Retinal pigment epithelial cell (primary cell): Measurements from ENCODE around the gene PCDH9.

Source experiments
- DNase-seq: peaks from one replicate; pipeline ENCODE4 v3.0.0-alpha.2; 2010; ENCODE audit warnings: low read depth
- H3K4me3 ChIP-seq: 2 replicates; pipeline ENCODE4 v1.5.1; 2011; ENCODE audit warnings: mild to moderate bottlenecking, low read length, control low read depth, moderate library complexity
- TF ChIP-seq, protein P1 (sequence below): conservative IDR thresholded peaks from 2 replicates; pipeline ENCODE4 v1.5.1; 2011; ENCODE audit warnings: low read depth, low read length, control low read depth, inconsistent platforms

Gene PCDH9

DNA sequence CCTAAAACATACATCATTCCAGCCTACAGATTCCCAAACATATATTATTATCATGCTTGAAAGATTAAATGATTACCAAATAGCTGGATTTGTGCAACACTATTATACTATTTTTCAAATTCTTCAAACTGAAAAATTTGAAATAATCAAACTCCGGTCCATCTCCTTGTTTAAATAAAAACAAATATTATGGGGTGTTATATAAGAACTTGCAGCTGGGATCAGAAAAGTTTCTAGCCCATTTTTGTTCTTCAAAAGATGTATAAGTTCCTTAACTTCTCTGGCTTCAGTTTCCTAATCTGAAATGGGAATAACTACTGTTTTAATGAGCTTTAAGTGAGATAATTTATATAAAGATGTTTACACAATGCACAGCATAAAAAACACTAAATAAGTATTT, 422.9 kb downstream of the PCDH9 start:
- TF ChIP-seq, protein P1, sequence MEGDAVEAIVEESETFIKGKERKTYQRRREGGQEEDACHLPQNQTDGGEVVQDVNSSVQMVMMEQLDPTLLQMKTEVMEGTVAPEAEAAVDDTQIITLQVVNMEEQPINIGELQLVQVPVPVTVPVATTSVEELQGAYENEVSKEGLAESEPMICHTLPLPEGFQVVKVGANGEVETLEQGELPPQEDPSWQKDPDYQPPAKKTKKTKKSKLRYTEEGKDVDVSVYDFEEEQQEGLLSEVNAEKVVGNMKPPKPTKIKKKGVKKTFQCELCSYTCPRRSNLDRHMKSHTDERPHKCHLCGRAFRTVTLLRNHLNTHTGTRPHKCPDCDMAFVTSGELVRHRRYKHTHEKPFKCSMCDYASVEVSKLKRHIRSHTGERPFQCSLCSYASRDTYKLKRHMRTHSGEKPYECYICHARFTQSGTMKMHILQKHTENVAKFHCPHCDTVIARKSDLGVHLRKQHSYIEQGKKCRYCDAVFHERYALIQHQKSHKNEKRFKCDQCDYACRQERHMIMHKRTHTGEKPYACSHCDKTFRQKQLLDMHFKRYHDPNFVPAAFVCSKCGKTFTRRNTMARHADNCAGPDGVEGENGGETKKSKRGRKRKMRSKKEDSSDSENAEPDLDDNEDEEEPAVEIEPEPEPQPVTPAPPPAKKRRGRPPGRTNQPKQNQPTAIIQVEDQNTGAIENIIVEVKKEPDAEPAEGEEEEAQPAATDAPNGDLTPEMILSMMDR = no peak
- no peak overlapping the region for H3K4me3 ChIP-seq
- no peak for DNase-seq

DNA sequence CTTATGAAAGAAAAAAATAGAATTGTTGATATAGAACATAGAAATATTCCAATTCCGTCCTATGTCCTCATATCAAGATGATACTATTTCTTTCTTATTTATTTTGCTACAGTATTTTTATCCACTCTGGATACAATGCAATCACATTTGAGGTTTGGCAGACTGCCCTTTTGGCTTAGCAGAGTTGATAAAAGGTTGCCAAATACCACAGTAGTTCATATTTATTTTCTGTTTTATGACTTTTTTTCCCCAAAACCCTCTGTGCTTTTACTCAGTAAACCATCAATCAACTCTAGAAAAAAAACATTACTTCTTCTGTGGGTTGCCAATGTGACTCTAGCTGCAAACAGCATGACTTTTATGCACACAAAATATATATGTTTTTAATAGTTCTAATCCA, 424.5 kb downstream of the PCDH9 start:
- TF ChIP-seq, protein P1 = no peak
- no peak overlapping the region for H3K4me3 ChIP-seq
- peak; percentile 59 for DNase-seq

DNA sequence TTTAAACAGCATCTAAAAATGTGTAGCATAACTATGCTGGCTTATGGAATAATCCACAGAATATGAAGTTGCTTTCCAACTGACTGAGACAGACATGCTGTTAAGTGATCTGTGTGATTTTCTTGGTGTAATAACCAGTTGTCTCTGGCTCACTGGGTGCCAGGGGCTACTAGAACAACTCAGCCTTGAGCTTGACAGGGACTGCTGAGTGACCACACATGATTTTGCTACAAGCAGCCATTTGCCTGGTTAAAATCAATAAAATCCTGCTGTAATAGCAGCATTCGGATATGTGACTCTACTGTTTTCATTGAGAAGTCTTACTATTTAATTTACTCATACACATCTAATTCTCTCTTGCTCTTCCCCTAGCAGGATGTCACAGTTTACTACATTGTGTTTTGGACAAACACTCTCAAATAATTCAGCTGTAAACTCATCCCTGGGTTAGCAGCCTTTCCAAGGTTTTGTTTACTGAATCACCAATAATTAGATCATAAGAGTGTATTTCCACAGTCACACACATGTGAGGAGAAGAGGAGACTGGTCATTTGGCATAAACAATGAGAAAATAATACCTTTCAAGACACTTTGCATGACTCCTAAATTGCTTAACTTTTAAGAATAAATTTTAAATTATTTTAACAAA, 426.2 kb downstream of the PCDH9 start:
- H3K4me3 ChIP-seq = no peak overlapping the region
- TF ChIP-seq, protein P1 = no peak
- no peak for DNase-seq

DNA sequence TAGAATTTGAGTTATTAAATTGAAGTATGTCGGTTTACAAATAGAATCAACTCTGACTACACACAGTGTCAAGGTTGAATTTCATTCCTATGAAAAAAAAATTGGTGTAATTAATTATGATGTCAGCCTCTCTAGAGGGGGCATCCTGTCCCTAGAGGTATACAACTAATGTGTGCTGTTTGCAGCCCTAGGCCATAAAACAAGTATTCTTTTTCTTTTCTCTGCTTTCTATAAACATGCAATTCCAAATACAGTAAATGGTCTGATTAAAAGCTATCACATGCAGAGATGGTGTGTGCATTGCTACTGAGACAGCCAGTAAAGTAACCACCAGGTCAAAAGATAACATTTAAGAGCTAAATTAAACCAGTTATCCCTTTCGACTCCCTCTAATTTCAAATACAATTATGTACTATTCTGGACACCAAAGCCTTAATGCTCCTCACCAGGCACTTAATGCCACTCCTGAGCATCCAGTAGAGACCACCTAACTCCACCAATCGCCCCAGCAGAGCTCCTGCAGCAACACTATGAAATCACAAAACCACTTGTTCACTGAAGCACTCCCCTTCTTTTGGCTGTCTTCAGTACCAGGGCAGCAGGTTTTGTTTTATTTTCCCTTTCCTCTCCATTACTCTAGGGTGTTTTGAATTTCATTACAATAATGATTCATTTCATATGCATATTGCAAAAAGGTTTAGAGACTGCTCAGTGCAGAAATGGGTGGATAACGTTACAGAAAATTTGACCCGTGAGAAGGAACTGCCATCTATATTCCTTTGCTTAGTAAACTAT, 426.9 kb downstream of the PCDH9 start:
- TF ChIP-seq, protein P1 = no peak
- no peak overlapping the region for H3K4me3 ChIP-seq
- no peak for DNase-seq

DNA sequence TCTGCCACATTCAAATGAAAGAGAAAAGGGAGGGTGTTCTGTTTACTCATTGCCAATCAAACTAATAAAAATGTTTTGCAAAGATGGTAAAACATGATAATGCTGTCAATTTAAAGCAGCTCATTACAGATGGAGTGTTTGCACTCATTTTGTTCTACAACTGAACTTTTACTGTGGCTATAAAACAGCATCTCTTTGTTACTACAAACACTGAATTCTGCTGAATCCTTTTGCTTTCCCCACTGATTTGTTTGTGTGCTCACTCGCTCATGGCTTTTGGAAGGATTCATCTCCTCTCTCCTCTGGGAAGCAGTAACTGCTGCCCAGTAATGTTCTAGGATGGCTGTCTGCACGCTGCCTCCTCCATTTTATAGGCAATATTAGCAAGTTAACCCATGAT, 434.5 kb downstream of the PCDH9 start:
- H3K4me3 ChIP-seq = no peak overlapping the region
- DNase-seq = no peak
- TF ChIP-seq, protein P1 = no peak

DNA sequence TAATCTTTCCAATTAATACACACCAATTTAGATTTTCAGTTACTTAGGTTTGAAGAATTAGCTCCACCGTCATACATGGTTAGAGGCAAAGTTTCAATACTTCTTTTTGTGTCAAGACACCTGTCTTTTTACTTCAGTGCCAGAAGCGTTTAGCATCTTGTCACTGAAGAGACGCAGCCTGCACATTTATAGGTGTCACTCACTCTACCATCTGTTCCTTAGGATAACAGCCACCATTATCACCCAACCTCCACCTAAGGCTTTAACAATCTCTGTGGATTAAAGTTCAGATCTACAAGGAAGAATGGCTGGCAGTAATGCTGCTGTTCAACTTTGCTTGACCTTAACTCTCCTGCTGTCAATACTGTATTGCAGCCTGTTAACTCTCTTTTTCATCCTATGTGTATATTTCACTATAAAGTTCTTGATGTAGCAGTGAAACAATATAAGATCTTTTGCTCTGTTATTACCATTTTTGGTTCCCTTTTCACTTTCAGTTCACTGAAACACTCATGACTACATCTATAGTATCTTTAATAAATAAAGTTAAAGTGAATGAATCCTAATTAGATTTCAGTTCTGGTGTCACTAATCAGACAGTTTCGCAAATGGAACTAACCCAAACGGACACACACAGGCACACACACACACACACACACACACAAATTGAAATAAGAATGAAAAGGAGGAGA, 435.6 kb downstream of the PCDH9 start:
- no peak overlapping the region for H3K4me3 ChIP-seq
- TF ChIP-seq, protein P1 = no peak
- DNase-seq = no peak

DNA sequence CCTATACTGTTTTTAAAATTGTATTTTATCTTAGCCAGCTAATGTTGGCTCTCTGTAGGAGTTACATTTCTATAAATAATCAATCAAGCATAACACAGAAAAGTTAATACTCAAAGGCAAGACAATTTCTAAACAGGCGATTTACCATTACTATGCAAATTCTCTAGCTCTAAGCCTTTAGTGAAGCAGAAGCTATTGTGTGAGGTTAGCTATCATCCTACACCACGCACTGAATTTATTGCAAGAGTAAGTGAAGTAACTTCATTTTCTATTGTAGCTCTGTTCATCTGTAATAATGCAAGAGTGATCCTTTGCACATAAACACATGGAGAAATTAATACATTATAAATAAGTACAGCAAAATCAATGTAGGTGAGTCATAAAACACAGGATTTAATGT, 439.3 kb downstream of the PCDH9 start:
- H3K4me3 ChIP-seq = no peak overlapping the region
- no peak for DNase-seq
- TF ChIP-seq, protein P1 = no peak
